Esophagus muscularis mucosa (tissue), 4 donors: ENCODE data around the gene BICC1. TPM values are rescaled to one million over a fixed set of nuclear protein-coding genes. Genes with fewer than 3 reads are reported as not detected.

Source experiments
- DNase-seq: peaks from one replicate; pipeline ENCODE4 v3.0.0-alpha.2; 2017; ENCODE audit errors: extremely low spot score
- H3K27ac ChIP-seq, 4 donors: fragments of 200-600 bp; sonication (generic); replicated peaks in 1 of 4; 1 replicate in 3 of 4; 2 replicates in 1 of 4; pipeline ENCODE4 v1.5.1; 2016 to 2019; ENCODE audit warnings: mild to moderate bottlenecking in 1 of 4
- H3K27me3 ChIP-seq, 4 donors: fragments of 200-600 bp; sonication (generic); one replicate each; pipeline versions ENCODE4 v1.5.1 to v1.6.0; 2016 to 2019
- H3K36me3 ChIP-seq, 4 donors: fragments of 200-600 bp; sonication (generic); one replicate each; pipeline ENCODE4 v1.5.1; 2016 to 2019
- H3K4me1 ChIP-seq, 4 donors: fragments of 200-600 bp; sonication (generic); one replicate each; pipeline ENCODE4 v1.5.1; 2016 to 2019
- H3K4me3 ChIP-seq, 4 donors: fragments of 200-600 bp; sonication (generic); 1 replicate in 2 of 4; 2 replicates in 2 of 4; pipeline ENCODE4 v1.5.1; 2016 to 2019; ENCODE audit warnings: mild to moderate bottlenecking in 4 of 4, moderate library complexity in 1 of 4
- H3K9me3 ChIP-seq, 4 donors: fragments of 200-600 bp; sonication (generic); 1 replicate in 3 of 4; 2 replicates in 1 of 4; pipeline ENCODE4 v1.5.1; 2016 to 2019
- CTCF ChIP-seq, 3 experiments: fragments of 200-600 bp in 2 of 3; fragments of 450-650 bp in 1 of 3; sonication (generic) in 2 of 3; IDR thresholded peaks; one replicate each; pipeline ENCODE4 v1.5.1; 2017 to 2019; ENCODE audit warnings: antibody characterized with exemption in 3 of 3, mild to moderate bottlenecking in 2 of 3, moderate library complexity in 1 of 3
- EP300 ChIP-seq: sonication (generic); formaldehyde crosslinking; IDR thresholded peaks from one replicate; pipeline ENCODE4 v1.6.1; 2017; ENCODE audit warnings: antibody characterized with exemption
- POLR2A ChIP-seq: fragments of 450-650 bp; IDR thresholded peaks from one replicate; pipeline ENCODE4 v1.6.1; 2017; ENCODE audit warnings: antibody characterized with exemption, moderate library complexity, mild to moderate bottlenecking, low read depth
- POLR2AphosphoS5 ChIP-seq, 2 donors: sonication (generic); formaldehyde crosslinking; IDR thresholded peaks; one replicate each; pipeline ENCODE4 v1.6.1; 2017; ENCODE audit warnings: antibody characterized with exemption in 2 of 2
- WGBS: methylation state at CpG from one replicate; pipeline ENCODE4 v1.1.5; 2018; 5-methylcytosine and 5-hydroxymethylcytosine counted together
- intact Hi-C: fragments of 100-400 bp; cut with DNase I; formaldehyde crosslinking; loops from one replicate; pipeline ENCODE4 v1.15.1; 2023
- total RNA-seq, 4 donors: library from RNA; depleted of rRNA; stranded (reverse); fragments of >200 nt; gene quantifications; one replicate each; pipeline versions ENCODE4 v1.1.0 to v1.2.1, GENCODE V29; 2016

BICC1 gene
- total RNA-seq, 4 donors from 2014 or later: 19.1 to 24.9 (median 20.5) TPM

- H3K27ac ChIP-seq: no peak overlapping the region
- 100% methylated on average over 1 of the region's 1 CpG for WGBS
- peaks cover 0 to 33% (median 17%) of the 10 kb centered on the region in 4 donors for H3K4me1 ChIP-seq
- DNase-seq: no peak
- TF ChIP-seq CTCF (IDR thresholded peaks at IDR 0.05): no peak
- H3K4me3 ChIP-seq: no peak overlapping the region
- H3K9me3 ChIP-seq: peaks cover 0 to 14% (median 8%) of the 10 kb centered on the region in 4 donors
- H3K27me3 ChIP-seq: no peaks in the 10 kb centered on the region
- H3K36me3 ChIP-seq: no peaks in the 10 kb centered on the region
- intact Hi-C loops: no loop called here
Observed at GRCh38 chr10:58733436-58733835, 220.8 kb downstream of the BICC1 start.

GRCh38 chr10:58734116-58734515 lies 221.4 kb downstream of the BICC1 start:
- Histone ChIP-seq H3K4me3 (no peak overlapping the region), H3K36me3 (no peaks in the 10 kb centered on the region), H3K9me3 (peaks cover 0 to 14% (median 8%) of the 10 kb centered on the region in 4 donors), H3K27ac (no peak overlapping the region), H3K4me1 (peaks cover 0 to 33% (median 17%) of the 10 kb centered on the region in 4 donors), H3K27me3 (no peaks in the 10 kb centered on the region)
- no peak for DNase-seq
- no peak for TF ChIP-seq EP300
- WGBS: 85% methylated on average over 5 of the region's 5 CpGs
- intact Hi-C loops: no loop called here

- no peaks in the 10 kb centered on the region for H3K36me3 ChIP-seq
- H3K27ac ChIP-seq: peak overlapping the region in 1 of 4 donors; percentile 5
- H3K9me3 ChIP-seq: peaks cover 0 to 14% (median 8%) of the 10 kb centered on the region in 4 donors
- TF ChIP-seq POLR2A: no peak
- no peak for TF ChIP-seq EP300
- TF ChIP-seq POLR2AphosphoS5 (IDR thresholded peaks at IDR 0.05): no peak
- TF ChIP-seq CTCF (IDR thresholded peaks at IDR 0.05): no peak
- H3K4me3 ChIP-seq: no peak overlapping the region
- H3K27me3 ChIP-seq: no peaks in the 10 kb centered on the region
- H3K4me1 ChIP-seq: peaks cover 0 to 33% (median 17%) of the 10 kb centered on the region in 4 donors
- no peak for DNase-seq
- intact Hi-C loops: no loop called here
Observed at GRCh38 chr10:58734664-58735063, 222.0 kb downstream of the BICC1 start.

GRCh38 chr10:58735087-58735486 lies 222.4 kb downstream of the BICC1 start:
- Histone ChIP-seq H3K27me3 (no peaks in the 10 kb centered on the region), H3K9me3 (peaks cover 0 to 14% (median 8%) of the 10 kb centered on the region in 4 donors), H3K36me3 (no peaks in the 10 kb centered on the region), H3K4me1 (peaks cover 0 to 33% (median 17%) of the 10 kb centered on the region in 4 donors), H3K27ac (peak overlapping the region in 1 of 4 donors; percentile 5), H3K4me3 (no peak overlapping the region)
- TF ChIP-seq EP300 (no peak), POLR2A (no peak)
- 53% methylated on average over 7 of the region's 7 CpGs for WGBS
- intact Hi-C loops: no loop called here
- DNase-seq: no peak

GRCh38 chr10:58740620-58741369 lies 228.1 kb downstream of the BICC1 start:
- no peak for DNase-seq
- H3K36me3 ChIP-seq: no peaks in the 10 kb centered on the region
- no peak overlapping the region for H3K27ac ChIP-seq
- no peak overlapping the region for H3K4me3 ChIP-seq
- H3K27me3 ChIP-seq: no peaks in the 10 kb centered on the region
- H3K9me3 ChIP-seq: no peaks in the 10 kb centered on the region
- 86% methylated on average over 11 of the region's 11 CpGs for WGBS
- TF ChIP-seq POLR2AphosphoS5 (IDR thresholded peaks at IDR 0.05): no peak
- no peak for TF ChIP-seq POLR2A
- no peak for TF ChIP-seq CTCF (IDR thresholded peaks at IDR 0.05)
- TF ChIP-seq EP300: no peak
- intact Hi-C loops: no loop called here
- H3K4me1 ChIP-seq: peaks cover 0 to 26% (median 19%) of the 10 kb centered on the region in 4 donors
